HG02678 (cell line): ENCODE measurements around the gene STEAP3.
"Not testable (repeated sequence)": the region's sequence is repeated elsewhere in the genome, so short reads cannot be mapped to it uniquely, and the experiment has no call there.

Experiments
- ATAC-seq: cut with Tn5 transposase; IDR thresholded peaks from one replicate; pipeline ENCODE4 v1.9.1; 2021; ENCODE audit warnings: mild to moderate bottlenecking, moderate library complexity; ENCODE audit not compliant: unreplicated experiment

Gene STEAP3

GRCh38 chr2:119260646-119261492 is 37.2 kb downstream of the STEAP3 start:
- no peak for ATAC-seq

- no peak for ATAC-seq
These were observed 38.0 kb downstream of the STEAP3 start for GRCh38 chr2:119261493-119262225.

GRCh38 chr2:119263025-119263424 is 39.4 kb downstream of the STEAP3 start:
- no peak for ATAC-seq

DNA sequence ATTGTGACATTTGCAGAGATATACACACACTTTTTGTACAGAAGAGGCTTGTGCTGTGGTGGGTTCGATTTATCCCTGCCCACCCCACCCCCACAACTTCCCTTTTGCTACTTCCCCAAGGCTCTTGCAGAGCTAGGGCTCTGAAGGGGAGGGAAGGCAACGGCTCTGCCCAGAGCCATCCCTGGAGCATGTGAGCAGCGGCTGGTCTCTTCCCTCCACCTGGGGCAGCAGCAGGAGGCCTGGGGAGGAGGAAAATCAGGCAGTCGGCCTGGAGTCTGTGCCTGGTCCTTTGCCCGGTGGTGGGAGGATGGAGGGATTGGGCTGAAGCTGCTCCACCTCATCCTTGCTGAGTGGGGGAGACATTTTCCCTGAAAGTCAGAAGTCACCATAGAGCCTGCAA is 40.0 kb downstream of the STEAP3 start:
- ATAC-seq: no peak

GRCh38 chr2:119264781-119265692 is 41.4 kb downstream of the STEAP3 start:
- ATAC-seq: peak; percentile 98

GRCh38 chr2:119265693-119266066 is 42.0 kb downstream of the STEAP3 start:
- ATAC-seq: no peak

DNA sequence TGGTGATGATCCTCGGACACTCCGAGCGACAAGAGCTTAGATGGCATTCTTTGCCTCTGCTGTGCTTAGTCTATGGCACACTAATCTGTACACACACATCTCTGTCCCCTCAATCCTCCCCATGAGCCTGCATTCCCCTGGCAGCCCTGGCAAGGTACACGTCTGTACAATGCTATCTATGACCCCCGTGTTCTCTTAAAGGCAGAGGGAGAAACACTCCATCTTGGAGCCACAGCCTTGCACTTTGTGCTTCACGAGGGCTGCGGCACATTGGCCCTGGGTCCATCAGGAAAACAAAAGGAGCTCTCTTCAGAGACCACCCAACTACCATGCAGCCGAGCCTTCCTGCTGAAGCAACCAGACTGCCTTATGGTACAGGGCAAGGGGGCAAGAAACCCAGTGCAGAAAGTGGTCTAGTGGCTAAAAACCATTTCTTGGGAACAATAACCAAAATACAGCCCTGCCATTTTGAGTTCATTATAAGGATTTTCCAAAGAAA is 42.5 kb downstream of the STEAP3 start:
- no peak for ATAC-seq

DNA sequence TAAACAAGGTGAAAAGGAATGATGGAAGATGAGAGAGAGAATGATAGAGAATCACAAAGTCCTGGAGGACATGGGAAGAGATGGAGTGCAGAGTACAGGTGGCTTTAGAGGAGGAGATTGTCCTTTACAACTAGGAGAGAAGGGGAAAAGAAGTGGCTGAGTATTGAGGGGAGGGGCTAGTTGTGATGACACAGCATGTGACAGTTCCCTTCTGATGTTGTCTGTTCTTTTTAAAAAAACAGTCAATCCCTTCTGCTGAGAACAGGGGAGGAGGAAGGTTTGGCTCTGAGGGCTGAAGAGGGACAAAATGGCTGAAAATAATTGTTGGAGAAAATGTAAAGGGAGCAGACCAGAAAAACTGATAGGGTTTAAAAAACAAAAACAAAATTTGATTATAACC is 44.0 kb downstream of the STEAP3 start:
- ATAC-seq: no peak

DNA sequence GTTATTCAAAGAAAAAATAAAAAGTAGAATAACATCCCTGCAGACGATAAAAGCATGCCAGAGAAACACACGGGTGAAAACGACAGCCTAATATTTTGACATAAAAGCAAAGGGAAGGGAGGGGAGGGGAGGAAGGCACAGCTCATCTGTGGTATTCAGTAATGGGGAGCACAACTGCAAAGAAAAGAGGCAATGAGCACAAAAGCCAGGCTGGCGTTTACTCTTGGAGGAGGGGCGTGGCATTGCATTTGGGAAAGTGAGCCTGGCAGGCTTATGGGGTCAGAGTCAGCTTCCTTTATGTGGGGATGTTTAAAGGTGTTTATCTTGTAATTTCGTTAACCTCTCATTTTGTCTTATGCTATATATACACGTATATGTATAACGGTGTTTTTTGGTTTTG is 53.2 kb downstream of the STEAP3 start:
- no peak for ATAC-seq

DNA sequence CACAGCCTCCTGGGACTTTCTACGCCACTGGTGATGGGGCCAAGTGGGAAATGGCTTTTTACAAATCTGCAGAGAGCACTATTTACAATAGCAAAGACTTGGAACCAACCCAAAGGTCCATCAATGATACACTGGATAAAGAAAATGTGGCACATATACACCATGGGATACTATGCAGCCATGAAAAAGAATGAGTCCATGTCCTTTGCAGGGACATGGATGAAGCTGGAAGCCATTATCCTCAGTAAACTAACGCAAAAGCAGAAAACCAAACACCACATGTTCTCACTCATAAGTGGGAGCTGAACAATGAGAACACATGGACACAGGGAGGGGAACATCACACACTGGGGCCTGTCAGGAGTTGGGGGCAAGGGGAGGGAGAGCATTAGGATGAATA is 54.8 kb downstream of the STEAP3 start:
- not testable (repeated sequence) for ATAC-seq

DNA sequence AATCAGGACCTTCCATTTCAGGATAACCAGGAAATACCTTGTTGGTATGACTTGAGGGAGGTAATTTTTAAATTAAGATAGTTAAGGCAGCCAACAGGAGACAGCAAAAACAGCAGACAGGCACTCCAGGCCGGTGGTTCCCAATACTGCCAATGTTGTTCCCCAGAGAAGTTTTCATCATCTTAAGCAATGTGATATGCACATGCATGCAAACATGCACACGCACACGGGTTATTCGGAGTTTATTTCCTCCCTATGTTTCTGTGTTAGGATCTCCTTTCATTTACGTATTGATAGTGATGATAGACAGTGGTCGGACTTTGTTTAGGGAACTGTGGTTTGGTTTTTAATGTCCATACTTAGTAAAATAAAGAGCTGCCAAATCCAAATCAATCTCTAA is 55.3 kb downstream of the STEAP3 start:
- ATAC-seq: no peak

- no peak for ATAC-seq
These were observed 56.0 kb downstream of the STEAP3 start for GRCh38 chr2:119279666-119280065.

DNA sequence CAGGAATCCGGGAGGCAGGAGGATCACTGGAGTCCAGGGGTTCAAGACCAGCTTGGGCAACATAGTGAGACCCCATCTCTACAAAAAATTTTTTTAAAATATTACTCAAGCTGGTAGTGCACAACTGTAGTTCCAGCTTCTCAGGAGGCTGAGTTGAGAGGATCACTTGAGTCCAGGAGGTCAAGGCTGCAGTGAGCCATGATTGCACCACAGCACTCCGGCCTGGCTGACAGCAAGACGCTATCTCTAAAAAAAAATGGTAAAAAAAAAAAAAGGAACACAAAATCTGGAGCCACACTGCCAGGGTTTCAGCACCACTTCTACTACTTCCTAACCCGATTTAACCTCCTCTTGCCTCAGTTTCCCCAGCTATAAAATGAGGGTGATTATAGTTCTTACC is 57.0 kb downstream of the STEAP3 start:
- no peak for ATAC-seq

DNA sequence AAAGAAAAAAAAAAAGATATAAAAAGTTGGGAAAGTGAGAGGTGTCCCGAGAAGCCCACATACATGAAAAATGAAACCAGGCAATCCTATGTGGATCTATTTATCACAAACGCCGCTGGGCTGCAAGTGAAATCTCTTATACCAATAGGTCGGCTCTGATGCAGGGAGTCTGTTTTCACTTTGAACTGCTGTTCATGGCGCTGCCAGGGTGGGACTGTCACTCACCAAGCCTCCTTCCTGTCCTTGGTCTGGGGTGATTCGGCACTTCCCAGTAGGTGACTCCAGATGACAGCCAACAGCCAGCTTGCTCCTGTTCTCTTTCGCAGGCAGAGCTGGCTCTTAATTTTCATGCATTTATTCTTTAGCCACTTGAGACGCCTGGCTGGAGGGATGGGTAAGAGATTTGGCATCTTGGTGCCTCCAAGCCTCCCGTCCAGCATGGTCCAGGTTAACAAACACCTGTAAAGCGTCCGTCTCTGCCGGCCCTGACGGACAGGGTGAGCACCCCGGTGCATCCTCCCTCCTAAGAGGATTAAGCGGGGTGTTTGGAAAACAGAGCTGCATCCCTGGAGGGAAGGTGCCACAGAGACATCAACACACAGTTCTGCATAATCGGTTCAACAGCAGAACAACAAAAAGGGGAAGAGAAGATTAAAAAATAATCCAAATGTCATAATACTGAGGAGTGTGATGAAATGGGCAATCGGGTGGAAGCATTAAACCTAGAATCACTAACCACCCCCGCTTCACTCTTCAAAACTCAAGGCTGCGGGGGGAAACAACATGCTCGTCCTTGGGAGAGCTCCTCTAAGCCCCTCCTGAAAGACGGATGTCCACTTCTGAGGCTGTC is 58.7 kb downstream of the STEAP3 start:
- no peak for ATAC-seq

GRCh38 chr2:119282996-119283511 is 59.4 kb downstream of the STEAP3 start:
- no peak for ATAC-seq

DNA sequence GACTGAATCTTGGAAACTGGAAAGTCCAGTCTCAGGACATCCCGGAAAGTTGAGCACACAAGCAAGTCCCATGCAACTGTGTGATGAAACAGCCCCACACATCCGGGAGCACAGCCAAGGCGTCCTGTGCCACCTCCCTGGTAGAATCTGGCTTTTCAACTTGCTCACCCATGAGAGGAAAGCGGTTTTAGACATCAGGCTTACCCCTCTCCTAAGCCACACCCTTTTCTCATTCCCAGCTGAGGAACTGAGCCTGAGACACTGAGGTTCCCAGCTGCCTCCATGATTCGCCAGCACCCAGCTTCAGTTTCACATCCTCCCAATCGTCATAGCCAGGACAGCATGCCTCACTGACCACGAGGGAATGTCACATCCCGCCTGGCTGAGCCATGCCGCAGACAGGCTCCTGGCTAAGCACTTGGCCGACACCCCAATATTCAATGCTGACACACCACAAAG is 60.3 kb downstream of the STEAP3 start:
- ATAC-seq: no peak

- ATAC-seq: no peak
These were observed 63.0 kb downstream of the STEAP3 start for GRCh38 chr2:119286661-119287060.

DNA sequence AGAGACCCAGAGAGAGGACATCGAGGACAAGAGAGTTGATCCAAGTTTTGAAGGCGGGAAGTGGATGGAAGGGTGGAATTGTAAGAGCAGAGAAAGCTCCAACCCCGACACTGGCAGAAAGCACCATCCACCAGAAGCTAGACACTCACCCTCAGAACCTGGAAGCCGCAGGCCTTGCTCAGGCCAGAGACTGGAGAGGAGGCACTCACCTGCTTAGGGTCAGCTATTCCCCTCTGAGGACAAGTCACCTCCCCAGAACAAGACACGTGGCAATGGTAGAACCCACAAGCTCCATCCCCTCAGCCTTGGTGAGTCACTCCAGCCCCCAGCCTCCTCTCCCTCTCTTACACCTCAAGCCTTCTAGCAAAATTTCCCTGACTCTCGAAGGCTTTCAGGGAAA is 64.9 kb downstream of the STEAP3 start:
- no peak for ATAC-seq

DNA sequence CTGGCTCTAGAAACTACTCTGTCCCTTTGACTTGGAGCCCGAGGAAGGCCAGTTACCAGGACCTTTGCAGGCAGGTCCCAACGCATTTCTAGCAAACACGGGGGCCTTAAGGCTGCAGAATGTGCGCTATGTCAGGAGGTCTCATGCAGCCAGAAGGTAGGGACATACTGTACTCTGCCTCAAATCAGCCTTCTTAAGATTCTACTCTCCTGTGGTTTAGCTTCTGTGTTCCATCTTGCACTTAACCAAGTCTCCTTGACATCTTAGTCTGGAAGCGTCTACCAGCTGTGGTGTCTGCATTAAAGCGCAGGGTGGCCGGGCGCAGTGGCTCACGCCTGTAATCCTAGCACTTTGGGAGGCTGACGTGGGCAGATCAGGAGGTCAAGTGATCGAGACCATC is 65.5 kb downstream of the STEAP3 start:
- ATAC-seq: no peak

- no peak for ATAC-seq
These were observed 66.0 kb downstream of the STEAP3 start for GRCh38 chr2:119289642-119290041.
